Measurements from ENCODE around the gene CAMKMT. TPM values are rescaled to one million over a fixed set of nuclear protein-coding genes. Genes with fewer than 3 reads are reported as not detected.
A peak's percentile ranks its signal among the peaks of the same experiment; 100 is the strongest.

CAMKMT gene
- total RNA-seq (ENCODE audit: insufficient read depth, low replicate concordance) = 20.0 TPM

DNA sequence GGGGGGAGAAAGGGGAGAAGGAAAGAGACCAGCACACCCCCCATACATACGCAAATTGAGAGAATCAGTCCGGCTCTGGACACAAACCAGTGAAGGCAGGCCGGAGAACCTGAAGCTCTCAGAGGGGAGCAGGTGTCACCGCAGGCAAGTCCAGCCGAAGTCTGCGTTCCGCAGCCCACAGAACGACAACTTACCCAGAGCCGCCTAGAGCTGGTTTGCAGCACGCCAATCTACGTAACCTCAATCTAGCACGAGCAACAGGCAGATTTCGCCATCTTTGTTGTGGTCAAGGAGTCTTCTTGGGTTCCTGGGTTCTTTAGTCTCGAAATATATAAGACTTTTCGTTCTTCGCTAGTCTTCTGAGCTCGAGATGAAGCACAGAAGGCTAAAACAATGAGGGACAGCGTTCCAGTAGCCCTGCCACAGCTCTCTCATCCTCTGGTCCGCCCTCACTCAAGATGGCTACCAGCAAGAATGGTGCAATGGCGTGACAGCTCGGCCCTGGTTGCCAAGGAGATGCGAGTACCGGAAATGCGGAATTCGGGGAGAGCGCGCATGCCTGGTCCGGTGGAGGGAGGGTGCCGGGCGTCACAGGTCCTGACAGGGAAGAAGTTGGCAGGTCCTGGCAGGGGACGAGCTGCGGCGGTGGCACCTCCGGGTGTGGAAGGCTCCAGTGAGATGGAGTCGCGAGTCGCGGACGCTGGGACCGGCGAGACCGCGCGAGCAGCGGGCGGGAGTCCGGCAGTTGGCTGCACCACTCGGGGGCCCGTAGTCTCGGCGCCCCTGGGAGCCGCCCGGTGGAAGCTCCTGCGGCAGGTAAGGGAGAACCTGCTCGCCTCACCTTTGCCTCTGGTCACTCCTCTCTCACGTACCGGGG is at the start of gene CAMKMT, which contains the start of gene PREPL:
CAMKMT (plus strand) TSS at position 618 of the 877 bp plus-strand sequence.
PREPL (minus strand) TSS at position 165 of the 877 bp plus-strand sequence. CDS start 15,152 bp downstream, outside the sequence.
- peak; percentile 99 for DNase-seq (ENCODE audit: low spot score)

GRCh38 chr2:44314362-44314761 is 47.4 kb upstream of the CAMKMT start:
- no peak for DNase-seq (ENCODE audit: low spot score)

- no peak for DNase-seq (ENCODE audit: low spot score)
Observed at GRCh38 chr2:44315945-44316344, 45.8 kb upstream of the CAMKMT start.

DNA sequence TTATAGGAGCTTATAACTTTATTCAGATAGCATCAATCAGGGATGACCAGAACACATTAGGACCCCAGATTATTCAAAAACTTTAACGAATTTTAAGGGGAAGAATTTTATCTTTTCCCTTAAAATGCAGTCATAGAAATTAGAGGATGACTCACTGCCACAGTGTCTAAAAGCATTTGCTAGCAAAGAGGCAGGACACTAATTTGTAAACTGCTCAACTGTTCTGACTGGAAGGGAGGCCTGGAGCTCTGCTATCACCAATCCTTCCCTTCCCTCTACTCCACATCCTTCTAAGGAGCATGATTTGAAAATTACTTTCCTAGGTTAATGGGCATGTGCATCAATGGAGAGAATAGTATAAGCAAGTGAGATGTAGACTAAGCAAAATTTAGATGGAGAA is 40.9 kb upstream of the CAMKMT start:
- DNase-seq (ENCODE audit: low spot score) = no peak

DNA sequence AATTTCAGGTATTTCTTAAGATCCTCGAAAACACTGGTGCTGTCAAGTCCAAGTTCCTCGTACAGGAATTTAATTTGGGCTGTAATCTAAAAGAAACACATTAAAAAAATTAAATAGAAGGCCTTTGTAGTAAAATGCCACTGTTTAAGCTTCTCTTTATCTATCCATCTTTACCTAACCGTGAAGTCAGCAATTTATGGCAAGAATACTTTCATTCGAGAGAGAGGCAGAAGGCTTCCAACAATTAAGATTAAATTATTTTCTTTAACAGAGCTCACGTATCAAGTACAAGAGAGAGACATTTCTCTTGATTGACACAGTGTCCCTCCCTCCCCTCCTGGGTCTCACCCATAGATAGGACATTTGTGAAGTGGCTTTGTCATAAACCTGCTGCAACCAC is 40.4 kb upstream of the CAMKMT start:
- no peak for DNase-seq (ENCODE audit: low spot score)

GRCh38 chr2:44324971-44325426 is 36.7 kb upstream of the CAMKMT start:
- peak; percentile 82 for DNase-seq (ENCODE audit: low spot score)

- DNase-seq (ENCODE audit: low spot score) = no peak
Observed at GRCh38 chr2:44325897-44326296, 35.9 kb upstream of the CAMKMT start.

GRCh38 chr2:44326548-44327264 is 35.0 kb upstream of the CAMKMT start:
- no peak for DNase-seq (ENCODE audit: low spot score)

- DNase-seq (ENCODE audit: low spot score) = no peak
Observed at GRCh38 chr2:44328750-44329149, 33.0 kb upstream of the CAMKMT start.

GRCh38 chr2:44329343-44329742 is 32.4 kb upstream of the CAMKMT start:
- DNase-seq (ENCODE audit: low spot score) = no peak

GRCh38 chr2:44330801-44331200 is 30.9 kb upstream of the CAMKMT start:
- DNase-seq (ENCODE audit: low spot score) = no peak

DNA sequence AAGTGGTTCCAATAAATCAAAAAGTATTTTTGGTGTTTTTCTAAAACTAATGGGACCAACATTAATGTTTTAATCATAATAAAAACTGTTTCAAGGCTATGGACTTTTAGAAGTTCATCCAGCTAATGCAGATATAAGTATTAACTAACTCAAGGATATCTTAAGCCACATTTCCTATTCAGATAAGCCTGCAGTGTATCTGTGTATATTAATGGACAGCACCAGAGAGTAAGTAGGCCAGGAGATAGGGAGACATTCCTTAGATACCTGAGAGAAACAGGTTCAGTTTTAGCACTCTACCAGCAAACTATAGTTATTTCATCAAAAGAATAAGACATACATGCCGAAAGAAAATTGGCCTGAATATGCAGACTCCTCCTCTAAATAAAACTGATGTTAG is 27.8 kb upstream of the CAMKMT start:
- DNase-seq (ENCODE audit: low spot score) = peak; percentile 21

GRCh38 chr2:44335806-44336538 is 25.8 kb upstream of the CAMKMT start:
- no peak for DNase-seq (ENCODE audit: low spot score)

GRCh38 chr2:44342854-44343253 is 18.9 kb upstream of the CAMKMT start:
- DNase-seq (ENCODE audit: low spot score) = no peak

- DNase-seq (ENCODE audit: low spot score) = peak; percentile 42
Observed at GRCh38 chr2:44347526-44347925, 14.2 kb upstream of the CAMKMT start.

DNA sequence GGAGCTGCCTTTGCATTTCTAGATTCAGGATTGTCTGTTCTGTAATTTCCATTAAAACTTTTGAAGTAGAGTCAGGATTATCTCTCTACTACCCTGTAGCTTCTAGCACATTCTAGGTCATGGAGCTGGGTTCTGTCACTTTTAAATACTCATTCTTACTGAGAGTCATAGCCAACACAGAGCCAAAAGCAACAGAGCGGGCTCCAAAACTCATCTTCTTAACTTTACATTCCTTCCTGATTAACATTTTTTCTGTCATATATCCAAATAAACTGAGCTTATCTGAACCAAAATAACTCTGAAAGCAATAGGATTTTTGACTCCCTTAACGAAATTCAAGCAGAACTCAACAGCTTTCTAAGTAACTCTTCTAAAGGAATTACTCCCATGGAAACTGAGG is 13.3 kb upstream of the CAMKMT start:
- peak; percentile 88 for DNase-seq (ENCODE audit: low spot score)

- DNase-seq (ENCODE audit: low spot score) = no peak
Observed at GRCh38 chr2:44349506-44349905, 12.2 kb upstream of the CAMKMT start.

DNA sequence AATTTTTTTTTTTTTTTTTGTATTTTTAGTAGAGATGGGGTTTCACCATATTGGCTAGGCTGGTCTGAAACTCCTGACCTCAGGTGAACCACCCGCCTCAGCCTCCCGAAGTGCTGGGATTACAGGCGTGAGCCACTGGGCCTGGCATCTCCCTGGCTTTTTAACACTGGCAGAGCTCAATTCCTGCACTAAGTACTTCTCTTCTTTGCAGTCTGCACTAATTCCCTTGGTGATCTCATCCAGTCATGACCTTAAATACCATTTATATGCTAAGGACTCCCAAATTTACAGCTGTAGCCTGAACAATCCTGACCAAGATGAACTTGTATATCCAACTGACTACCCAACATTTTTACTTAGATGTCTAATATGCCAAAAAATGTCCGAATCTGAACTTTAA is 10.7 kb upstream of the CAMKMT start:
- peak; percentile 88 for DNase-seq (ENCODE audit: low spot score)

- peak; percentile 97 for DNase-seq (ENCODE audit: low spot score)
Observed at GRCh38 chr2:44351676-44352075, 10.1 kb upstream of the CAMKMT start.

DNA sequence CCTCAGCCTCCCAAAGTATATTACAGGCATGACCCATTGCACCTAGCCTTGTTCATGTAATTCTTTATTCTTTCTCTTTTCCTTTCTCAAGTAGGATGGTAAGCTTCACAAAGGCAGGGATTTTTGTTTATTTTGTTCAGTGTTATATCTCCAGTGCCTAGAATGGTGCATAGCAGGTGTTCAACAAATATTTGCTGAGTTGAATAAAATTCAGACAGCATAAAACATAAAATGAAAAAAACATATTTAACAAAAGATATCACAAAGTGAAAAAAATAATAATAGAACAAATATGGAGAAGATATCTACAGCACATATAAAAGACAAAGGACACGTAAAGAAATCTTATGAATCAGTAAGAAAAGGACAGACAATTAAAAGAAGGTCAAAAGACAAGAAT is 9.2 kb upstream of the CAMKMT start:
- no peak for DNase-seq (ENCODE audit: low spot score)

- DNase-seq (ENCODE audit: low spot score) = no peak
Observed at GRCh38 chr2:44354761-44355160, 7.0 kb upstream of the CAMKMT start.

DNA sequence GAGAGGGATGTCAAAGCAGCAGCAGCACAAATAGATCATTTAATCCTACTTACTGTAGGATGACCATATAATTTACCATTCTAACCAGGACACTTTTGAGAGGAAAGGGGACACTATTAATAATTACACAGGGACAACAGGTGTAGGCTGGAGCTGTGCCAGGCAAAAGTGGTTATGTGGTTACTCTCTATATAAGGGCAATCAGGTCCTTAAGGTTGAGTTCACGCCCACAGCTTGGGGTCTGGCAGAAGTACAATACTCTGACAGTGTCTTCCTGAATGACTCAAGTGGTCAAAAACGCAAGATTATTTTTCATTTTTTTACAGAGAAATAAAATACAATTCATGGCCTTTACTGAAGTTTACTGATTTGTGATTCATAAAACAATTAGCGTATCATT is 3.2 kb upstream of the CAMKMT start:
- DNase-seq (ENCODE audit: low spot score) = no peak
